Activated CD8-positive, alpha-beta memory T cell treated with anti-CD3 and anti-CD28 coated beads, Interleukin-2, amount 50 U/mL, for 1 hour (primary cell): ENCODE data around the gene NUP88.
"Not testable (repeated sequence)": the region's sequence is repeated elsewhere in the genome, so short reads cannot be mapped to it uniquely, and the experiment has no call there.

Experiments
- DNase-seq: peaks from one replicate; pipeline ENCODE4 v3.0.0-alpha.2; 2020; ENCODE audit errors: extremely low read depth

NUP88 gene

DNA sequence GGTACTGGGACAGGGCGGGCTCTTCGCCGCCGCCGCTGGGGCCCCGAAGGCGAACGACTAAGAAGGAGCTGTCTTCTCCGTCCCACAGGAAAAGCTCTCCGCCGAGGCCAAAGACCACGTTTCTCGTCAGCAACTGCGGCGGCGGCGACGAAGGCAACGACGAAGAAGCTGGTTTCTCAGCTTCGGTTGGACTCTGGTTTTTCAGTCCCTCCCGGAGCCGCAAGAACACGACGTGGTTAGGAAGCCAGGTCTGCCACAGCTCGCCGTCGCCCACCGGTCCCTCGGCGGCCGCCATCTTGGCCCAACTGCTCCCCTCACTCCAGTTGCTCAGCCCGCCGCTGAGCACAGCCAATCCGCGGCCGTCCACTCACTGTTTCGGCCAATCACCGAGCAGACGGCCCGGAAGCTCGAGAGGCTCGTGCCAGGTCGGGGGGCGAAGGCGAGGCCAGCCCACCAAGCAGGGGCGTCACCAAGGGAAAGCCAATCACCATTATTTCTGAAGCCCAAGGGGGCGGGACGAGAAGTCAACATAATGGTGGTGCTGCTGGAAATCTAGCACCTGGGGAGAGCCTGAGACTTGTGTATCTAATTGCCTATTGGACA lies at the start of gene NUP88:
Gene NUP88, minus strand, starts transcription at position 307 of the 603 bp plus-strand sequence. Its CDS starts 12 bp downstream, at position 295.
- DNase-seq, result peak; percentile 87

DNA sequence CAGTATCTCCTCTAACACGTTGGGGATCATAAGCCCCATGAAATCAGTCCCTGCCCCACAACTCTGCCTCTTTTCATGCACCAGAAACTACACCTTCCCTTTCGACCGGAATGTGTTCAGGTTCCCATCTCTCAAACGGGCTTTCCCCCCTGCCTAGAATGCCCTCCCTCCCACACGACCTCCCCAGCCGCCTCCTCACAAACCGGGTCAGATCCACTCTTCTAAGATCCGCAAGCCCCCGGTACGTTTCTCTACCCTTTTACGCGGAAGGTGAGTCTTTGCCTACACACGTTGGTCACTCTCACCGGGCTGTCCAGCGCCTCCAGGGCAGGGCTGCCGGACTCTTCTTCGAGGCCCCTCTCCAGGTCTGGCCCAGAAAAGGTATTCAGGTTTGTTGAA lies 48.6 kb upstream of the NUP88 start:
- DNase-seq, result no peak

DNA sequence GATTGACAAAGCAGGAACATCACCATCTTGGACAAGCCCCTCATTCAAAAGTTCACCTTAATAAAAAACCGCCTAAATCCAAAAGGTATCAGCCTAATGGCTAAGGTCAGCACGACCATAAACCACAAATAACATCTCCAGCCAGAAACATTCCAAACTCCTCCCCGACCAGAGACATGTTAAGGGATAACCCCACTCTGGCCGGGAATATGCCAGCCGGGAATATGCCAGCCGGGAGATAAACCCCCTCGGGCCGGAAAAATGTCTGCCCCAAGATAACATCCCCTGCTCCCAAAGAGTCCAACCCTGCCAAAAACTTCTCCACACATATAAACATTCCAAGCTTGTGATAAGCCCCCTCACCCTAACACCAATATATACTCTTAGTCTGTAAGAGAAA lies 48.0 kb upstream of the NUP88 start:
- DNase-seq, result no peak

DNA sequence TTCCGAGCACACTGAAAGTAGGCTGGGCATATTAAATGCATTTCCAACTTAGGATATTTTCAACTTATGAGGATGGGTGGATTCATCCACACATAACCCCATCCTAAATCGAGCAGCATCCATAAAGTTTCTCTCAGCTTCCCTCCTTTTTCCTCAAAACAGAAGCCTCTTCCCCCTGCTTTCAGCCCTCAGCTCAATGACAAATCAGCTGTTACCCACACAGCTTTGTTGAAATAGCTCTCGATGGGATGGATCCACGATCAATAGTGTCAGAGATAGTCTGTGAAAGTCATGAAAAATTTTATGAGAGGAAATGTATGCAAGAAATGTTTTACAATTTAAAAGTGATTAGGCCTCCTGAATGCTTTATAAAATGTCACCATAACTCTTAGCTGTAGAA lies 46.8 kb upstream of the NUP88 start:
- no peak for DNase-seq

DNA sequence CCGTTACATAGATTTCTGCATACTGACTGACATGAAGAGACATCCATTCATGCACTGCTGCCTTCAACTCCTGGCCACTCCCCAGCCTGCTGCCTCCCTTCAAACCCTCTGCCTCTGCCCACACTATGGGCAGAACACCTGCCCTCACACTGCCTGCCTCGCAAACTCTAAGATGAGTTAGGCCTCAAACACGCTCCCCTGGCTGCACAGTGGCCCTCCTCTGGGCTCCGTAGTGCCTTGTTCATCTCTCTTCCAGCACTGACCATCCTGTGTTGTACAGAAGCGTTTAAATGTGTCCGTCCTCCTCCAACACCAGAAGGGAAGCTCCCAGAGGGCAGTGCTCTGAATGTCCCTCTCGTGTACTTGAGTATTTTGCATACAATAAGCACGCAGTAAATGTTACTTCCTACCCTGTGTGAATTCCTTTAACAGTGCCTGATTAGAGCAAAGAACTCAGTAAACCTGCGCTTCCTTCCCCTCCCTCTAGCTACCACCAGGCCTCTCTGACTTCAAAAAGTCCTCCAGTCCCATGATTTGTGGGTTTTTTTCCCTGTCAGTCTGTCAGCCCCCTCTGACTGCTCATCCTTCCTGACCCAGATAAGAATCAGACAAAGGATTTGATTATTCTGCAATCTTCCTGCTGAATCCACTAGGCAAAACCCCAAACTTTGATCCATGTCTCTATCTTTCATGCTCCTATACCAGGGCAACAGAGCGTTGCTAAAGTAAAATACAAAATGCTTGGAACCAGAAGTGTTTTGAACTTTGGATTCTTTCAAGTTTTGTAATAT lies 45.5 kb upstream of the NUP88 start:
- no peak for DNase-seq

DNA sequence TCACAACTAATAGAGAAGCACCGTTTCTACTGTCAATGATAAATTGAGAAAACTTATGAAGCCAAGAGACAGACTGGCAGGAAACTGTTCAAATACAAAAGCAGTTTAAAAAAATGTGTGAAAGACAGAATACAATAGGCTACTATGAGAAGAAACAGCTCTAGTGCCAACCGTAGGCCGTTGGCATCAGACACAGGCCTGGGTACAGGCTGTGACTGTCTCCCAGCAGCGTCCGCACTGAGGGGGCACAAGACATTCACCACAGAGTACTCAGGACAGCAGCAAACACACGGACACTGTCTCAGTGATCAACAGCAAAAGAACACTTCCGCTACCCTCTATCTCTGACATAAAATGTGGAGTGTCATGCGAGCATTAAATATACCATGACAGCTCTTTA lies 27.3 kb upstream of the NUP88 start:
- DNase-seq, result no peak

DNA sequence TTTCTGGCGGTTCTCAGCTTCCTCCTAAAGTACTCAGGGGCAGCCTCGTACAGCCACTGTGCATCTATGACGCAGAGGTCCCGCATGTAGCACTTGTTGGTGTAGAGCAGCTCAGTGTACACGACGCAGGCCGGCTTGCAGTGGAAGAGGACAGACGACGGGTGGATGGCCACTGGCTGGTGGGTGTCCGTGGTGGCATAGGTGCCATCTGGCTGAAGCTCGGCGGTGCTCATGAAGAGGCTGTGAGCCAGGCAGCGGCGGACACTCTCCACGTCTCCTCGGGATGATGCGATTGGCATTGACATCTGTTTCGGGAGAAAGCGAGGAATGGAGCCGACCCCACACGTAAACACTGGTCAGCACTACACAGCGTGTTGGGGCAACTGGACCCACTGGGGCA lies 24.7 kb upstream of the NUP88 start:
- no peak for DNase-seq

DNA sequence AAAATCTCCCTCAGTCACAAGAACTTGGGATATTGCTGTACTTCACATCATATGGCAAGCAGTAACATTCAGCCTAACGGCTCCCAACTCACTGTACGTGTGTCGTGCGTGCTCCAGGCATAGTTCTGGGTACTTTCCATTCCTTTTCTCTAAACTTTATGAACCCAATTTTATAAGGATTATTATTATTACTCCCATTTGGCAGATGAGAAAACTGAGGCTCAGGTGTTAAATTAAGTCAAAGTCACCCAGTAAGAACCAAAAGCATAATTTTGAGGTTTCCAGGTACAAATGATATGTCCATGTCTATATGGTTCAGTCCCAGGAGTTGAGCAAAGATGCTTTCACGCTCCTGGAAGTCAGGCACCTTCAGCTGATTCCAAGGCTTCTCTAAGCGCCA lies 24.3 kb upstream of the NUP88 start:
- DNase-seq, result no peak

DNA sequence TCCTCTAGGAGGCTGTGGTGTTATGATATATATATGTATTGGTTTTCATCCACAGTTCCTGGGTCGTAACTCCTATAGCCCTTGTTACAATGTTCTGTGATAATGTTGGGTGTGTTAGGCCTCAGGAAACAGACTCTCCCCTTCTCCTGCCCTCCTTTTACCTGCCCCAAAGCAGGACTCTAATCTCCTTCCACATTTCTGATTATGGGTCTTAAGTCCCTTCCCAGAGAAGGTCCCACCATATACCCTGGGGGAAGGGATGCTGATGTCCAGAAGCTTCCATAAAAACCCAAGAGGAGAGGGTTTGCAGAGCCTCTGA lies 19.9 kb upstream of the NUP88 start:
- DNase-seq, result no peak

DNA sequence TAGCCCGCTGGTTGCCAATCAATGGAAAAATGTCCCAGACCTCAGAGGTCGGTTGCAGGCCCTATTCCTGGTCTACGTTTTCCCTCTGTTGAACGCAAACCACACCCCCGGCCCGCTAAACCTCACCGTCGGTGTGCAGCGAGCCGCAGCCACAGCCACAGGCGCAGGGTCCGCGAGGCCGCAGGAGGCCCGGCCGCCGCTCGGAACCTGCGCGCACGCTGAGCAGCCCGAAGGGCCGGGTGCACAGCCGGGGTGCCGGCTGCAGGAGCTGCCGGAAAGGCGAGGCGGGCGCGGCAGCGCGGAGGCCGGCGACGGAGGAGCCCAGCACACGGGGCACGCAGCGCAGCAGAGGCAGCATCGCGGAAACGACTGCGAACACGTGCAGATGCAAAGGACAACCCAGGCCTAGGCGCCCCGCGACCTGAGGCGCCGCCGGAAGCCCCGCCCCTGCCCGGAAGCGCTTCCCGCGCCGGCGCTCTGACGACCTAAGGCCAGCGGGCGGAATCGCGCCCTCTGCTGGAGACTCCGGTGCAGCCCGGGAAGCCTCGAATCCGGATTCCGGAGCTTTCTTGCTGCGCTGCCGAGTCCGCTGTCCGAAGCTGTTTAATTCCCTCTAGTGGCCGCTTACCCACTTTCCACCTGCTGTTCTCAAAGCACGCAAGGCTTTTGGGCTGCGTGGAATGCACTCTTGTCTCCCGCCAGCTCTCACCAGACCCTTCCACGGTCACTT lies 19.4 kb upstream of the NUP88 start, which contains the start of gene C1QBP:
Gene C1QBP, minus strand, starts transcription at position 440 of the 730 bp plus-strand sequence. Its CDS starts 82 bp downstream, at position 358.
- DNase-seq, result peak; percentile 58

DNA sequence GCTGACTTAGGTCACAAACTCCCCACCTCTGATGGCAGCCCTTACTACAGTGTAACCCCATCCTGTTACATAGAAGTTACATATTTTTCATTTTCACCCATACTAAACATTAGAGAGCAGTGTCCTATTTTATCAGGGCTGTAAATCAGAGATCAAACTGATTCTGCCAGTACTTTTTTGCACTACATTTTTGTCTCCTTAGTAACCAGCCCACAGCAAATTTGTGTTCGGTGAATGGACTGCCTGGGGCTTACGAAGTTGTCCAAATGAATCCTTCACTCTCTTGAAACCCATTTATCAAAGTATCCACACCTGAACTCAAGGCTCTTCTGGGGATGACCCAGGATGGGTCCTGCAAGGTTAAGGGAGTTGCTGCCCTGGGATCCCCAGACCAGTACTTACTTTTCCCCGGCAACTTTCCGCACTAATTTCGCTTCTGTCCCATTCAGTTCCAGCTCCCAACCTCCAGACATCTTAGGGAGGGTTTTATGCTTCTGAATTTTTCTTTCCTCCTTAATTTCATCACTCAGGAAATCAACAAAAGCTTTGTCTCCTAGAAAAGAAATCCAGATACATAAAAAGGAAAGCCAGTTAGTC lies 18.4 kb upstream of the NUP88 start:
- DNase-seq, result no peak

DNA sequence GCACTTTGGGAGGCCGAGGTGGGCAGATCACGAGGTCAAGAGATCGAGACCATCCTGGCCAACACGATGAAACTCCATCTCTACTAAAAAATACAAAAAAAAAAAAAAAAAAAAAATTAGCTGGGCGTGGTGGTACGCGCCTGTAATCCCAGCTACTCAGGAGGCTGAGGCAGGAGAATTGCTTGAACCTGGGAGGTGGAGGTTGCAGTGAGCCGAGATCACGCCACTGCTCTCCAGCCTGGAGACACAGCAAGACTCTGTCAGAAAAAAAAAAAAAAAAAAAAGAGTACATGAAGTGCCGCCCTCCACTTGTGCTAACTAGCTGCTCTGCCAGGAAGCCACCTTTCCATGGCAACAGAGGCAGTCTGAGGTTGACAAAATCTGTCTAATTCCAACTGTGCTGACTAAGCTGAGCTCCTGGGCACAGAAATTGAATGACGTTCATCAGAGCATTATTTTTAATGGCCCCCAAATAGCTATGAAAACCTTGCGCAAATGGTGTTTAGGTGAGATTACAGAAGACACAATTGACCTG lies 16.4 kb upstream of the NUP88 start:
- not testable (repeated sequence) for DNase-seq

DNA sequence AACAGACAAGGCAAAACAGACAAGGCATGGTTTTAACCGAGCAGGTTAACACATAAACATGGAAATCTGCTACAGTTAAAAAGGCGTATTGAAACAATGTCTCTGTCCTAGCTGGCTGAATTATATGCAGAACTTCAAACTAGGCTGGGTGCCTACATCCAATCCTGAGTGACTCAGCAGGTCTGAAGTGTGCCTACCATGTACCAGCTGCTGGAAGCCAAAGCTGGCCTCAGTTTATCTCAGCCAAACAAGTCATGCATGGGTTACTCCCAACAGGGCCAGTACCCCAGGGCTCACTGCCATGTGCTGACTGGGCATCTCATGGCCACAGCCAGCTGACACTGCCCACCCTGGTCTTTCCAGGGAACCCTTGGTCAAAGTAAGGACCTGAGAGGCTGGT lies 15.5 kb upstream of the NUP88 start:
- no peak for DNase-seq

DNA sequence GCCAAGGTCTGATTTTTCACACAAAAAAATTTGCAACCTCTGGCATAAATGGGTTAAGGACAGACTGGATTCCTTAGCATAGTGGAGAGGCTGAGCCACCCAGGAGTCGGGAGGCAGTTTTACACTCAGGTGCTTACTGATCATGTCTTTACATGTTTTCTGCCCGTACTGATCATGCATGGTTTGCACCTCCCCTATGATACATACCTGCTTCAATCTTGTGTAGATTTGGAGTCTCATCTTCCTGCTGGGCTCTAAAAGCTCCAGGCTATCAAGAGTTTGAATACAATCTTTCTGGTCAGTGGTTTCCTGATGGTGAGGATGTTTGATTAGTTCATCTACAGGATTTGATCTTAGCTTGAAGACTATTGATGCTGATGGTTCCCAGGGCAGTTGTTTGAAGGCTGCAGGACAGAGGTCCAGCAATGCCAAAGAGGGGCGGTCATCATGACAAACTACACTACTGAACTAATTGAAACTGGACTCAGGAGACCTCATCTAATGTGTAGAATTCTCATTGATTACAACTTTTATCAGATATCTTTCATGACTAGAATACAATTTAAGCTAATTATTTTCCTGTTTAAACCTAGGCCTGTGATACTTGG lies 12.6 kb upstream of the NUP88 start:
- no peak for DNase-seq

DNA sequence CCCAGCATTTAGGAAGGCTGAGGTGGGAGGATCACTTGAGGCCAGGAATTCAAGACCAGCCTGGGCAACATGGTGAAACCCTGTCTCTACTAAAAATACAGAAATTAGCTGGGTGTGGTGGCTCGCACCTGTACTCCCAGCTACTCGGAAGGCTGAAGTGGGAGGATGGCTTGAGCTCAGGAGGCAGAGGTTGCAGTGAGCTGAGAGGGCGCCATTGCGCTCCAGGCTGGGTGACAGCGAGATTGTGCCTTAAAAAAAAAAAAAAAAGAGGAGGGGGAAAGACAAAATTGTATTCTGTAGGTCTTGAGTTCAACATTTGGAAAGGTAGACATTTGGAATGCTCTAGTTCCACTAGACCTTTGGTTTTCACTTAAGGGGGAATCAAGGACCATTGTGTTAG lies 11.8 kb upstream of the NUP88 start:
- DNase-seq, result not testable (repeated sequence)

DNA sequence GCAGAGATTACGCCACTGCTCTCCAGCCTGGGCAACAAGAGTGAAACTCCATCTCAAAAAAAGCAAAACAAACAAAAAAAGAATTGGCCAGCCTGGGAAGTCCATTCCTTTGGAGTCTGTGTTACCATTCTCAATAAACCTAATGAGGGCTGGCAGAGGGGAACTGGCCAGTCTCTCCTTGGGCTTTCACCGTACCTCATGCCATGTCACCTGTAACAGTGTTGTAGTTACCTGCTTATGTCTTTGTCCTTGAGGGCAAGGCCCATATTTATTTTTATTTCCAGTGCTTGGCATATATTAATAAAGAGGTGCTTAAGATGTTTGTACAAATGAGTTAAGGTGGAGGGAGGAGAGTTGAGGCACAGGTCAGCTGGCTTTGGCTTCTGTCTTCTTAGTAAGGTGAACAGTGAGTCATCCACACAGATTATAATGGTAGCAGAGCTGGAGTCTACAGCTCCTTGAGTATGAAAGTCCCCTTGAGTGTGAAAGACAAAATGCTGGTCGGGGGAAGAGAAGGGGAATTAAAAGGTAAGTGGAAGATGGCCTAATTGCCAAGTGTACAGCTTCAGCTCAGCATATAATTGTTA lies 11.0 kb upstream of the NUP88 start:
- no peak for DNase-seq

DNA sequence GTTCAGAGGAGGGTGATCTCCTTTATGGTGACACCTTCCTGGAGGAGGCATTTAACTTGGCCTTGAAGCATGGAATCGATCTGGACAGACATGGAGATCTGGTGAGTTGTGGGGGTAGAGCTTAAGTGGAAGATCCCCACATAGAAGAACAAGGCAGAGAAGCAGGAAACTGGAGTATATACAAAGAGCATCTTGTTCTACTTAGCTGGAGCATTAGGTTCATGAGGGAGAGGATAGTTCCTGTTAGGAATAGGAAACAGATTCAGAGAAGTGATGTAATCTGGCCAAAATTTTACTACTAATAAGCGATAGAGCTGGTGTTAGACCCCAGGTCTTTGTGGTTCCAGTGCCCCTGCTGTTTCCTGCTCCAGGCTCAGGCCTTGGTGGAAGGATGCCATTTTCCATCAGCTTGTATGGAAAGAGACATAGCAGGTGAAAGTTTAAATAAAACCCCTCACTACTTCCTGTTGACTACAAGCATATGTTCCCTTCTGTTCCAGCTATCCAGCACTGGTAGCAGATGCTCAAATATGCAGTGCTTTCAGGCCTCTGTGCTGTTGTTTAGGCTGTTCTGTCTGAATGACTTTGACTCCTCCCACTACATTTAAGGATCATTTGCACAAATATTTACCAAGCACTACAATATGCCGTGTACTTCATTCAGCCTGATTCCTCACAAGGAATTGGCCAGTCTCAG lies 9.9 kb upstream of the NUP88 start:
- no peak for DNase-seq

DNA sequence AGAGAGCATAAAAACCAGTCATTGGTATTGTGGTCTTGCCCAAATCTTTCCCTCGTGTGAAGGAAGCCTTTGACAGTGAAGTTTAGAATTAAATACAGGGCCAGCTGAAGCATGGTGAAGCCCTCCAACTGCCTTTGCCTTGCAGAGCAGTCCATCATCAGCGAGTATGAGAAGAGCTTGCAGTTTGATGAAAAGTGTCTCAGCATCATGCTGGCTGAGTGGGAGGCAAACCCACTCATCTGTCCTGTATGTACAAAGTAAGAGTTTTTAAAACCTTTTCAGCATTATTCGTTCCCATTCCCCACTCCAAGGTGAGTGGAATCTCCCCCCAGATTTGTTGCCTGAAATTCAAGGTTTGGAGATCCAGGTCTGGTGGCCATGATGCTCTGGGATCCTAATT lies 6.4 kb upstream of the NUP88 start:
- no peak for DNase-seq

DNA sequence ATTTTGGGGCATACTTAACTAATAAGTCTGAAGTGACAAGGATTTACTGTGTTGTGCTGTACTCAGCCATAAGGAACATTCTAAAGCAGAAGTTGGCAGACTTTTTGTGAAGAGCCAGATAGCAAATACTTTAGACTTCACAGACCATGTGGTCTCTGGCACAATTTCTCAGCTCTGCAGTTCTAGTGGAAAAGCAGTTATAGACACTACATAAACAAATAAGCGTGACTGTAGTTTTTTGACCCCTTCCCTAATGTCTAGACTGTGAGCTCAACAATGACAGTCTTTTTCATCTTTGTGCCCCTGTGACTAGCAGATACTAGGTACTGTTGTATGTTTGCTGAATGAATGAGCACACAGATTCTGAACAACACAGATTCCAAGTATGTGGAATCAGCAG lies 5.4 kb upstream of the NUP88 start:
- DNase-seq, result no peak

DNA sequence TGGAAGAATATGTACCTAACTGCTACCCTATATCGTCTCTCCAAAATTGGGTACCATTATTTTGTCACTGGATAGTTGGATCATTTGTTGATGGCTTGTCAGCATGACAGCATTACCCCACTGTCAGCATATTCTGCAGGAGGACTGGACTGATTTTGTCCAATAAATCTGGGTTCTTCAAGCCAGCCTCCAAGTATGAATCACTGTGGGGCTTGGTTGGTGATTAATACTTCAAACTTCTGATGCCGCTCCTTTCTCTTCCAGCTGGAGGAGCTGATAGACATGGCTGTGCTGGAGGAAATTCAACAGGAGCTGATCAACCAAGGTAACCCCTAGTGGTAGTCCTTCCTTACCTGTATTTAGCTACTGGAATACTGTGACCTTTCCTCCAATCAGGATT lies 3.0 kb upstream of the NUP88 start:
- DNase-seq, result no peak
